Neural cell (in vitro differentiated cells): ENCODE measurements around the gene PERM1. TPM values are rescaled to one million over a fixed set of nuclear protein-coding genes. Genes with fewer than 3 reads are reported as not detected.
A peak's percentile ranks its signal among the peaks of the same experiment; 100 is the strongest.

ENCODE experiments used
- H2AFZ ChIP-seq: fragments of 200-600, 300-800 bp; sonication (generic), shearing (Covaris generic); 2 replicates; pipeline ENCODE4 v1.6.0; 2014; ENCODE audit warnings: low read depth, mild to moderate bottlenecking, antibody characterized with exemption, low read length, moderate library complexity
- H3F3A ChIP-seq: fragments of 200-600 bp; shearing (Covaris generic); 2 replicates; pipeline ENCODE4 v1.6.1; 2016; ENCODE audit warnings: mild to moderate bottlenecking, moderate library complexity, mixed read lengths, antibody characterized with exemption, low read length; ENCODE audit not compliant: insufficient read depth, poor library complexity, severe bottlenecking
- H3K27ac ChIP-seq: fragments of 200-600, 300-800 bp; sonication (generic), shearing (Covaris generic); 2 replicates; pipeline ENCODE4 v1.5.1; 2014; ENCODE audit warnings: mild to moderate bottlenecking, low read length, moderate library complexity
- H3K27me3 ChIP-seq: fragments of 300-800, 200-600 bp; sonication (generic), shearing (Covaris generic); 2 replicates; pipeline ENCODE4 v1.6.0; 2014; ENCODE audit warnings: mild to moderate bottlenecking, low read depth, low read length, moderate library complexity; ENCODE audit not compliant: insufficient read depth
- H3K36me3 ChIP-seq: fragments of 300-800, 200-600 bp; sonication (generic), shearing (Covaris generic); 2 replicates; pipeline ENCODE4 v1.5.1; 2014; ENCODE audit warnings: mild to moderate bottlenecking, antibody characterized with exemption, low read length, moderate library complexity; ENCODE audit not compliant: insufficient read depth
- H3K4me2 ChIP-seq: fragments of 300-800, 200-600 bp; sonication (generic), shearing (Covaris generic); 2 replicates; pipeline ENCODE4 v1.6.0; 2014; ENCODE audit warnings: mild to moderate bottlenecking, low read length
- H3K4me3 ChIP-seq: fragments of 300-800, 200-600 bp; sonication (generic), shearing (Covaris generic); 2 replicates; pipeline ENCODE4 v1.5.1; 2014; ENCODE audit warnings: mild to moderate bottlenecking, low read length, moderate library complexity
- H3K79me2 ChIP-seq: fragments of 200-600 bp; shearing (Covaris generic); replicated peaks from 2 replicates; pipeline ENCODE4 v1.6.0; 2014; ENCODE audit warnings: mild to moderate bottlenecking, low read length, moderate library complexity; ENCODE audit not compliant: insufficient read depth
- H3K9ac ChIP-seq: fragments of 300-800, 200-600 bp; sonication (generic), shearing (Covaris generic); 2 replicates; pipeline ENCODE4 v1.6.1; 2016; ENCODE audit warnings: mild to moderate bottlenecking, low read length, mixed read lengths
- H3K9me2 ChIP-seq: fragments of 200-600 bp; shearing (Covaris generic); 2 replicates; pipeline ENCODE4 v1.6.1; 2016; ENCODE audit warnings: mild to moderate bottlenecking, low read length, mixed read lengths; ENCODE audit not compliant: insufficient read depth
- H3K9me3 ChIP-seq: fragments of 200-600, 300-800 bp; sonication (generic), shearing (Covaris generic); 2 replicates; pipeline ENCODE4 v1.6.1; 2016; ENCODE audit warnings: mild to moderate bottlenecking, mixed run types, low read length, moderate library complexity, mixed read lengths
- H4K20me1 ChIP-seq: fragments of 200-600 bp; shearing (Covaris generic); 2 replicates; pipeline ENCODE4 v1.6.1; 2016; ENCODE audit warnings: mild to moderate bottlenecking, mixed run types; ENCODE audit not compliant: insufficient read depth
- EP300 ChIP-seq: fragments of 450-650 bp; conservative IDR thresholded peaks from 2 replicates; pipeline ENCODE4 v1.6.1; 2014; ENCODE audit warnings: antibody characterized with exemption, mild to moderate bottlenecking, moderate library complexity; ENCODE audit not compliant: poor library complexity, severe bottlenecking
- EZH2 ChIP-seq: fragments of 200-600, 300-800 bp; shearing (Covaris generic), sonication (generic); IDR thresholded peaks from 2 replicates; pipeline ENCODE4 v1.6.1; 2014; ENCODE audit warnings: antibody characterized with exemption, low read length, borderline replicate concordance, mild to moderate bottlenecking; ENCODE audit not compliant: insufficient read depth, poor library complexity, severe bottlenecking
- MXI1 ChIP-seq: fragments of 450-650 bp; conservative IDR thresholded peaks from 2 replicates; pipeline ENCODE4 v1.6.1; 2014; ENCODE audit warnings: antibody characterized with exemption, mild to moderate bottlenecking; ENCODE audit not compliant: poor library complexity, severe bottlenecking
- POLR2AphosphoS5 ChIP-seq: IDR thresholded peaks from 2 replicates; pipeline ENCODE4 v1.6.1; 2012
- RAD21 ChIP-seq: fragments of 450-650 bp; conservative IDR thresholded peaks from 2 replicates; pipeline ENCODE4 v1.6.1; 2014; ENCODE audit warnings: antibody characterized with exemption, mild to moderate bottlenecking, moderate library complexity
- REST ChIP-seq: IDR thresholded peaks from 2 replicates; pipeline ENCODE4 v1.6.1; 2012; ENCODE audit warnings: borderline replicate concordance
- SMC3 ChIP-seq: fragments of 450-650 bp; conservative IDR thresholded peaks from 2 replicates; pipeline ENCODE4 v1.6.1; 2014; ENCODE audit warnings: antibody characterized with exemption, mild to moderate bottlenecking, moderate library complexity; ENCODE audit not compliant: poor library complexity
- TAF1 ChIP-seq: IDR thresholded peaks from 2 replicates; pipeline ENCODE4 v1.6.1; 2012; ENCODE audit warnings: low read depth
- polyA plus RNA-seq: library from polyadenylated mRNA; depleted of rRNA; stranded (reverse); fragments of >200 nt; gene quantifications from 2 replicates; pipeline ENCODE4 v1.2.3, GENCODE V29; 2014
- TF ChIP-seq, protein P1 (sequence below): fragments of 450-650 bp; IDR thresholded peaks from 2 replicates; pipeline ENCODE4 v1.5.1; 2014; ENCODE audit warnings: antibody characterized with exemption, mild to moderate bottlenecking, moderate library complexity; ENCODE audit not compliant: poor library complexity, severe bottlenecking

PERM1 gene
- polyA plus RNA-seq, 1 donor from 2014 or later = not detected

DNA sequence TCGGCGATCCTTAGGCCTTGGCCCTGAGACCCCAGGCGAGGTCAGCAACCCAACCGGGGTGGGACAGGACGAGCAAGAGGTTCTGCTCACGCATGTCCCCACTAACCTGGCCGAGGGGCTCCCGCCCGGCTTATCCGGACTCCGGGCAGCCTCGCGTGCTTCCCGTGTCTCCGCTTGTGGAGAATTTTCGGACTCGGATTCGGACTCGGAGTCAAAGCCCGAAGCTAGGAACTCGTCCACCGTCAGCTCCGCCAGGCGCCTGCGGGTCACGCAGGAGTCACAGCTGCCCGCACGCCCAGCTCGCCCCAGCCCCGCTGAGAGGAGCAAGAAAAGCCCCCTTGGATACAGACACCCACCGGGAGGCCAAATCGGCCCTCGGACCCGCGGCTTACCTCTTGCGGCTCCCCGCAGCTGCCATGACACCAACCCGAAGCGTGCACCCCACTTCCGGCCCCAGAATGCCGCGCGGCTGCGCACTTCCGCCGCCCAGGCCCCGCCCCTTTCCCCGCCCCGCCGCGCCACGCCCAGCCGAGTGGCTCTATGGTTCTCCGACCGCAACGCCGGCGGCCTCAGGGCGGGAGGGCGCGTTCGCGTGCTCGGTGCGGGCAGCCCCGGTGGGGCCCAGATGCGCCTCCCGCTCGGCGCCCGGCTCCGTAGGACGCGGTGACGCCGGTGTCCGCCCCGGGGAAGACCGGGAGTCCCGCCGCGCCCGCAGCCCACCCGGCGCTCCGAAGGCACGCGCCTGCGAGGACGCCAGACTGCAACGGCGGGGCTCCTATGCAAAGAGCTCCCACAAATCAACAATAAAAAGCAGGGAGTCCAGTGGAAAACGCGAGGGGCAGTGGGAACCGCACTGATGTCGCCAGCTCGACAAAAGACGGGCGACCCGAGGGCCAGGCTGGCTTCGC lies 22.8 kb downstream of the PERM1 start, which contains the start of gene NOC2L:
TSS of gene NOC2L (minus strand) at position 434 of the 908 bp plus-strand sequence. CDS start at position 418, 16 bp downstream.
- H3K9me3 ChIP-seq = no peaks in the 10 kb centered on the region
- H3K27ac ChIP-seq = peak within 1 kb of the TSS; percentile 28
- H3K9me2 ChIP-seq = no peaks in the 10 kb centered on the region

GRCh38 chr1:956636-957035 lies 25.3 kb downstream of the PERM1 start:
- H3K4me2 ChIP-seq = no peak overlapping the region
- no peak overlapping the region for H3K9ac ChIP-seq
- H3K9me2 ChIP-seq = no peaks in the 10 kb centered on the region
- no peak overlapping the region for H2AFZ ChIP-seq
- no peak overlapping the region for H3K27ac ChIP-seq
- H3K36me3 ChIP-seq = no peaks in the 10 kb centered on the region
- no peaks in the 10 kb centered on the region for H3K27me3 ChIP-seq
- H4K20me1 ChIP-seq = no peaks in the 10 kb centered on the region
- H3F3A ChIP-seq = no peaks in the 10 kb centered on the region
- H3K79me2 ChIP-seq = peaks cover 7% of the 10 kb centered on the region
- no peak overlapping the region for H3K4me3 ChIP-seq
- H3K9me3 ChIP-seq = no peaks in the 10 kb centered on the region
- TF ChIP-seq RAD21 (no peak), POLR2AphosphoS5 (no peak), MXI1 (no peak), REST (no peak), TAF1 (no peak)
- TF ChIP-seq, protein P1, sequence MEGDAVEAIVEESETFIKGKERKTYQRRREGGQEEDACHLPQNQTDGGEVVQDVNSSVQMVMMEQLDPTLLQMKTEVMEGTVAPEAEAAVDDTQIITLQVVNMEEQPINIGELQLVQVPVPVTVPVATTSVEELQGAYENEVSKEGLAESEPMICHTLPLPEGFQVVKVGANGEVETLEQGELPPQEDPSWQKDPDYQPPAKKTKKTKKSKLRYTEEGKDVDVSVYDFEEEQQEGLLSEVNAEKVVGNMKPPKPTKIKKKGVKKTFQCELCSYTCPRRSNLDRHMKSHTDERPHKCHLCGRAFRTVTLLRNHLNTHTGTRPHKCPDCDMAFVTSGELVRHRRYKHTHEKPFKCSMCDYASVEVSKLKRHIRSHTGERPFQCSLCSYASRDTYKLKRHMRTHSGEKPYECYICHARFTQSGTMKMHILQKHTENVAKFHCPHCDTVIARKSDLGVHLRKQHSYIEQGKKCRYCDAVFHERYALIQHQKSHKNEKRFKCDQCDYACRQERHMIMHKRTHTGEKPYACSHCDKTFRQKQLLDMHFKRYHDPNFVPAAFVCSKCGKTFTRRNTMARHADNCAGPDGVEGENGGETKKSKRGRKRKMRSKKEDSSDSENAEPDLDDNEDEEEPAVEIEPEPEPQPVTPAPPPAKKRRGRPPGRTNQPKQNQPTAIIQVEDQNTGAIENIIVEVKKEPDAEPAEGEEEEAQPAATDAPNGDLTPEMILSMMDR = no peak

More for the DNA sequence above, 22.8 kb downstream of the PERM1 start, which contains the start of gene NOC2L:
- Histone ChIP-seq H3K36me3 (no peaks in the 10 kb centered on the region), H3K9ac (peak within 1 kb of the TSS; percentile 74), H3F3A (no peaks in the 10 kb centered on the region), H2AFZ (no peak within 1 kb of the TSS), H3K79me2 (peaks cover 7% of the 10 kb centered on the region), H4K20me1 (no peaks in the 10 kb centered on the region), H3K4me2 (peak within 1 kb of the TSS; percentile 69), H3K27me3 (no peaks in the 10 kb centered on the region), H3K4me3 (peak within 1 kb of the TSS; percentile 93)
- peak; percentile 21 for TF ChIP-seq SMC3
- peak; percentile 35 for TF ChIP-seq RAD21
- TF ChIP-seq EP300 = peak; percentile 14
- TF ChIP-seq, protein P1 = no peak
- TF ChIP-seq EZH2 = no peak
- peak; percentile 49 for TF ChIP-seq REST
- TF ChIP-seq POLR2AphosphoS5 = peak; percentile 81
- peak; percentile 95 for TF ChIP-seq MXI1
- no peak for TF ChIP-seq TAF1
